GM18526 (cell line): ENCODE measurements around the gene WARS2.

ENCODE experiments used
- POLR2A ChIP-seq: IDR thresholded peaks from 3 replicates; pipeline ENCODE4 v1.6.1; 2011; ENCODE audit not compliant: insufficient read length; ENCODE audit errors: extremely low read depth

Gene WARS2

DNA sequence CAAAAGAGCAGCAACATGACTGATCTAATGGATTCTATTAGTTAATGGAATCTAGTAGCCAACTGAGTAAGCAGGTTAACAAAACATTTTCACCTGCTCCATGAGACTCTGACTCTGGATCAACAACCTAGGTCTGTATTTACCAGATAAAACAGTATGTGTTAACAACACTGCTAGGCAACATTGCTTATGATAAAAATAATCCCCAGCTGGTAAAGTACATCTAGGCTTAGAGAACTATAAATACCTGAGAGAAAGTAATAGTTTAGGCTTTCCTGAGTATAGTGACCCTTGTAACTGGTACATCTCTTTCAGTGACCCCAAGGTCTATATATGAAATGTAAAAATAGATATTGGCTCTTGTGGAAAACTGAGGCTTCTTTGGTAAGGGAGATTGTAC, 78.8 kb downstream of the WARS2 start:
- no peak for TF ChIP-seq POLR2A

DNA sequence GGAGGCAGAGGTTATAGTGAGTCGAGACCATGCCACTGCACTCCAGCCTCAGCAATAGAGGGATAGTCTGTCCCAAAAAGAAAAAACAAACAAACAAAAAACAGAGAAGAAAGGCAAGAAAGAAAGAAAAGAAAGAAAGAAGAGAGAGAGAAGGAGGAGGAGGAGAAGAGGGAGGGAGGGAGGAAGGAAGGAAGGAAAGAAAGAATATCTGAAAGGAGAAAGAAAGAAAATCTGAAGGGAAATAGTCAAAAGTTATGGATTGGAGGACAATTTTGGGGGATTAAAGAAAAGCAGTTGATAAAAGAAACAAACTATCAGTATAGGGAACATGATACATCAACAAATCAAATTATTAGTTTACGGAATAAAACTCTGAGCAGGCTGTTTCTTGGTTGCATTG, 84.9 kb downstream of the WARS2 start:
- no peak for TF ChIP-seq POLR2A

DNA sequence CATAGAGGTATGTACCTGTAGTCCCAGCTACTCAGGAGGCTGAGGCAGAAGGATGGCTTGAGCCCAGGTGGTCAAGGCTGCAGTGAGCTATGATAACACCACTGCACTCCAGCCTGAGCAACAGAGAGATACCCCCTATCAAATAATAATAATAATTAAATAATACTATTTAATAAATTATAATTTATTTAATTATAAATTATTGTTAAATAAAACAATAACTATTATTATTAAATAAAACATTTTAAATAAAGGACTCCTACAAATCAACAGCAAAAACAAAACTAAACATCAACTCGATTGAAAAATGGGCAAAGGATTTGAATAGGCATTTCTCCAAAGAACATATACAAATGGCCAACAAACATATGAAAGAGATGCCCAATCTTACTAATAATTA, 86.5 kb downstream of the WARS2 start:
- no peak for TF ChIP-seq POLR2A

DNA sequence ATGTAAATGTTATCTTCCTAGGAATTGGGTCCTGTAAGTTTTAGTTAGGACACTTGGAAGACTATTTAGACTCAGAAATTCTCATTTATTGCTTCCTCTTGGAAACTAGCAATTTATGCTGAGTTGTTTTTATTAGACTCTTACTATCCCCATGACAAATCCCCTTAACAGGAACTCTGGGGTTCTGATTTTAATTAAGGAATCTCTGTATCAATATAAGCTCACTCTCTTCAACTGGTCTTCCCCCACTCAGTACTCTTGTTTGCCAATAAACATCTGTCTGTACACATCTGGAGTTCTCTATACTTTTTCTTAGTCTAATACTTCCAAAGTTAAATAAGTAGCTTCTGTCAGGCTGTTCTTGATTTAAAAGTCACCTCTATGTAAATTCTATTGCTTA, 88.2 kb downstream of the WARS2 start:
- no peak for TF ChIP-seq POLR2A

DNA sequence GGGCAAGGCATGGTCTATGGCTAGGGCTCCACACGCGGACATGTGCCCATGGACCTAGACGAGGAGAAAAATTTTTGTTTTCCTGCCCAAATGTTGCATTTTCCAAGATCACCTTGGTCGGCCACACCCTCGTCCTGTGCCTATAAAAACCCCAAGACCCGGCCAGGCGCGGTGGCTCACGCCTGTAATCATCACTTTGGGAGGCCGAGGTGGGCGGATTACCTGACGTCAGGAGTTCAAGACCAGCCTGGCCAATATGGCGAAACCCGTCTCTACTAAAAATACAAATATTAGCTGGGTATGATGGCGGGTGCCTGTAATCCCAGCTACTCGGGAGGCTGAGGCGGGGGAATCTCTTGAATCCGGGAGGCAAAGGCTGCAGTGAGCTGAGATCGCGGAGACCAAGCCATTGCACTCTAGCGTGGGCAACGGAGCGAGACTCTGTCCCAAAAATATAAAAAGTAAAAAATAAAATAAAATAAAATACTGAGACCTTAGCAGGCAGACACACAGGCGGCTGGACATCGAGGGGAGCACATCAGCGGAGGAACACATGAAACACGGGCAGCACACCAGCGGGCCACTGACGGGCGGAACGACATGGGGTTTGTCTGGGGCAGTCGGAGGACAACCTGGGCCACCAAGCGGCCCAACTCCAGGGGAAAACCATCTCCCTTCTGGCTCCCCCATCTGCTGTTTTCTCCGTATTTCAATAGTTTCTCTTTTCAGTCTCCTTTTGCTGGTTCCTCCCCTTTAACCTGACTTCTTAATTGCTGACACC, 91.6 kb downstream of the WARS2 start:
- no peak for TF ChIP-seq POLR2A

DNA sequence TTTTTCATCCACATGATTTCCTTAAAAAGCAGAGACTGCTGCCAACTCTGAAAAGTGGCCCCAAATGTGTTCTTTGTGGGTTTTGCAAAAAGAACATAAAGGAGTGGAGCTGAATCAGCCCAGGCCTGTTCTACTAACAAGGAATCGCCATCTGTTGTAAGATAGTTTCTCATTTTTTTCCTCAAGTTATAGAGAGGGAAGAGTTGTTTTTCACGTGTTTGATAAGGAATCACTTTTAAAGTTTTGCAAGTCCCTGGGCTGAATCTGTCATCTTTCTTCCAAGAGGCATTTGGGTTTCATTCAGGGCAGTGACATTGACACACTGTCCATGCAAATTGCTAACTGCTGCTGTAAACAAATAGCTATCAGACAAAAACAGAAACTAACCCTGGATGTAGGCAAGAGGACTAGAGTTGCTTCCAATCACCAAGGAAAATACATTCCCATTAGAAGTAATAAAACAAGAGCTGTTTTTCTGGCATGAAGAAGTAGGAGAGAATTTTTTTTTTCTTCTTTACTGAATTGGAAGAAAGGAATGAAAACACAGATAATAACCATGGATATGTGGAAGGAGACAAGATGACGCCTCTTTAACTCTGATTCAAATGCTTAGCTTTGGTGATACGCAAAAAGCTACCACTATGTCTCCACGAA, 93.5 kb downstream of the WARS2 start:
- TF ChIP-seq POLR2A, result no peak

DNA sequence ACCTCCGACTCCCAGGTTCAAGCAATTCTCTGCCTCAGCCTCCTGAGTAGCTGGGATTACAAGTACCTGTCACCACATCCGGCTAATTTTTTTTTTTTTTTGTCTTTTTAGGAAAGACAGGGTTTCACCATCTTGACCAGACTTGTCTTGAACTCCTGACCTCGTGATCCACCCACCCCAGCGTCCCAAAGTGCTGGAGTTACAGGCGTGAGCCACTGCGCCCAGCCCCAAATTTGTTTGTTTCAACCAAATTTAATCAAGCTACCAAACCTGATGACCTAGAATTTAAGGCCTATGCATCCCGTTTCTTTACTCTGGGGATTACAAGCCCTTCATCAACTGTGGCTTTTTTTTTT, 94.0 kb downstream of the WARS2 start:
- no peak for TF ChIP-seq POLR2A

DNA sequence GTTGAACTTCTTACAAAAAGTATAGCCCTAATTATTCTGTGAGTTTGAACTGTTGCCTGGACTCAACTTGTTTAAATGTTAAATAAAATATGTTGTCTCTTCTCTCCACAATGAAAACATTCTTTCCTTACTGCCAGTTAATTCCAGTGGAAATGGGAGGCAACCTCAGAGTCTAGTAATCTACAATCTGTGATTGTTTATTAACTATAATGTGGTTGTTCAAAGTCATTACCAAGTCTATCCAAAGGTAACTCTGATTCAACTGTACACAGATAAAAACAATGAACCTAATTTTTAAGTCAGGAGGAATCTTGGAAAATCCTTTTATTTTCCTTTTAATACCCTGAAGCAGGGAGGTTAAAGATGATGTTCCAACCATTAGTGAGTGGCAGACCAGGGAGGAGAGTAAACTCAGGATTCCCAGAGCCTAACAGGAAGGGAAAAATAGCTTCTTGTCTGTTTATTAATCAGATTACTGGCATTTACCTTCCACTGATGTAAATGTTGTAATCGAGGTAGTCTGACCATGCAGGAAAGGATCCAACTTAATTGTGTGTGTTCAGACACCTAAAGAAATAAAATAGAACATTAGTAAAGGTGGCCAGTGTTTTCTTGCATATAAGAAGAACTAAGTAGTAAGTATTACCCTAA, 95.2 kb downstream of the WARS2 start:
- no peak for TF ChIP-seq POLR2A

DNA sequence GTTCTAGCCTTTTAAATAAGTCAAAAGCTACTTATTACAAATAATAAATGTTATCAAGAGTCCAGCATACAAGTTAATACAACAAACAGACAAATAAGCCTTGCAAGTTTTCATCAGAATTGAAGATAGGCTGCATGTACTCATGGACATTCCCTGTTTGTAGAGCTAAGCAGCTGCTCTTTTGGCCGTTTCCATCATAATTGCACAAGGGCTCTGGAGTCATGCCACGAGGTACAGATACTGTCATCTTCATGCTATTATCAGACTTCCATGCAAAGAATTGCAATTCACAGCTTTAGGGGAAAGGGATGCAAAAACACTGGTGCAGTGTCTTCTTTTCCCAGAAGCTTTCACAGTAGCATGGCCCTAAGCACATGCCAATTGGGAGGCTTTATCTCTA, 99.5 kb downstream of the WARS2 start:
- no peak for TF ChIP-seq POLR2A

DNA sequence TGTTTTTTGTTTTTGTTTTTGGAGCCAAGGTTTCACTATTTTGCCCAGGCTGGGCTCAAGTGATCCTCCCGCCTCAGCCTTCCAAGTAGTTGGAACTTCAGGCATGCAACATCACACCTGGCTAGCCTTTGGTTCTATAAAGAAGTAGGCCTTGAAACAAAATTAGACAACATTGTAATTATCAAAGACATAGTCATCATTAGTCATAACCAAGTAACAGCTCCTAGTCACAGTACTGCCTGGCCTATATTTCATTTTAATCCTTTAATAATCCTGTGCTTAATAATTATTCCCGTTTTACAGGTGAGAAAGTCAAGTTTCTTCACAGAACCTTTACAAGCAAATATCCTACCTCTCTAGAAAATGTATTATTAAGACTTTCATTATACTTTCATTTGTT, 100.0 kb downstream of the WARS2 start:
- no peak for TF ChIP-seq POLR2A

DNA sequence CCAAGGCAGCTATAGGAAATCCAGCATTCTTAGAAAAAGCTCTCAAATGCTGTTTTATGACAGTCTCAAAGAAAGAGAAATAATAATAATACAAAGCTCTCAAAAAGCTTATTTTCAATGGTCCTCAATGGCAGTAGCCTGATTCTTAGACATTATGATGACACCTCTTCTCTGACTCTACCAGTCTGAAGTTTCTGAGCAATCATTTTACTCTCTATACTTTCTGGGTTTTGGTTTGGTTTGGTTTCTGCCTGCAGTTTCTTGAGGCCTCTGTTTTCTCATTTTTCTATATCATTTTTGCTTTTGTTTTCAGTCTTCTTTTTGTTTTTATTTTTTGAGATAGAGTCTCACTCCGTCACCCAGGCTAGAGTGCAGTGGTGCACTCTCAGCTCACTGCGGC, 102.1 kb downstream of the WARS2 start:
- no peak for TF ChIP-seq POLR2A

DNA sequence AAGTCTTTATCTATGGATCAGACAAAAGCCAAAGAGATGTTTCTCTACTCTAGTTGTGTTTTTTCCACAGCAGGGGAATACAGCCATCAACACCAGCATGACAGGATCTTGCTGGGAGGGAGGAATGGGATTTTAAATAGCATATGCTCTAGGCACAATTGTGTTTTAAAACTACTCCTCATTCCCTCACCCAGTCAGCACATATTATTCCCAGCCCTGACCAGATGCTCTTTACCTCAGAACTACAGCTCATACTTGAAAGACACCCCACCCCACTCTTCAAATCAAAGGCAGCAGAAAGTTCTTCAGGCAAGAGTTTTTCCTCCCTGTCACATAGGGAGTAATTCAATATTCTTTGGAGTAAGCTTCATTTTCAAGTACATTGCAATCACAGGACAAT, 106.1 kb downstream of the WARS2 start:
- TF ChIP-seq POLR2A, result no peak

DNA sequence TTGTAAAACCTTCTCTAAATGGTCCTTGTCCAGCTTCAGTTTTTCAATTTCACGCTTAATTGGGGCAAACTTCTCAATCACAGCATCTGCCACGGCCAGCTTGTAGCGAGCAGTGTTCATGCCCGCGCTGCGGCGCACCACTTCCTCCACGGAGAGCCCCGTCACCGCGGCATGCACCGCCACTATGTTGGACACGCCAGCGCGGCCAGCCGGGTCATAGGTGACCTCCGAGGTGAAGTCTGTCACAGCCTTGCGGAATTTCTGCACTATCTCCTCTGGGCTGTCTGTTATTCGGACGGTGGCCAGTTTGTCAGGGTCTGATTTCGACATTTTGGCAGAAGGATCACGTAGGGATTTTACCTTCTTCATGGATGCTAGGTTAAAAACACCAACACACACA, 107.5 kb downstream of the WARS2 start:
- no peak for TF ChIP-seq POLR2A

DNA sequence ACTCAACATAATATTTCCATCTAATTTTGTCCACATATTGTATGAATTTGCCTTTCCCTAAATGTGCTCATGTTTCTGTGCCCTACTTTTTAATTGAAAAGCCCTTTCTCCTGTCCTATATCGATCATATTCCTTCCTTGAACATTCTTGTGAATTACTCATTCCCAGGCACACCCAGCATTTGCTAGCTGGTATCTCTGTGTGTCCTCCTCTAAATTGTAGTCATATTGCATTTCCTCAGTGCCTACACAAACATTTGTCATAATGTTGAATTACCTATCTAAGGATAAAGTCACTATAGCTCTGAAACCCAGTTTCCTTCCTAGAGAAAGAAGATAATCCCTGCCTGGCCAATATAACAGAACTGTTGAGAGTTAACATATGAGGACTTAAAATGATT, 112.7 kb downstream of the WARS2 start:
- TF ChIP-seq POLR2A, result no peak

DNA sequence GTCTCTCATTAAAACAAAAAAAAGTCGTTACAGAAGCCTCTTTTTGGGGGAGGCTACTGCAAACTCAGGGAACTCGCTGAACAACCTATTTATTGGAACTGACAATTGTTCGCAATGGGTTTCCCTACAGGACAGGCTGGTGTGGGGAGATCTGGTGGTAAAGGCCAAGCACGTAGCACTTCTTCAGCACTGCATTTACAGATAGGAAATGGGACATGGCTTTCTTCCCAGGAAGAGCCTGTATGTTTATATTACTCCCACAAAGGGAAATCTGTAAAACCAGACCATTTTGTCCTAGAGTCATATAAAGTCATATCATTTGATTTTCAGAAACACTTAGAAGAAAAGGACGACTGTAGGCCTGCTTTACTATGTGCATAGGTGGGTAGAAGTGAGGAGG, 113.5 kb downstream of the WARS2 start:
- TF ChIP-seq POLR2A, result no peak

DNA sequence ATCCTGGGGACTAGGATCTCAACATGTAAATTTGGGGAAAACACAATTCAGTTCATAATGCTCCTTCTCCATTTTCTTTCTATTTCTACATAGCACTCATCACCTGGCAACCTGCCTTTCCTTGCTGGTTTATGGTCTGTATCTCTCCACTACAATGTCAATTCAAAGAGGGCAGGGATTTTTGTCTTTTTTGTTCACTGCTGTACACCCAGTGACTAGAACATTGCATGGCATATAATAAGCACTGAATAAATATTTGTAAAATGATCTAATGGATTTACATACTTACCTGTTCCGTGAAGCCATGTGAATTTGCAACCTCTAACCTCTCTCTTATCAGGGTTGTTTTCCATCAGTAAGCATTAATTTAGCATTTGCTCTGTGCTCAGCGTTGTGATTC, 124.9 kb downstream of the WARS2 start:
- no peak for TF ChIP-seq POLR2A
